ENCODE measurements around the gene TANC2.

The TANC2 gene

DNA sequence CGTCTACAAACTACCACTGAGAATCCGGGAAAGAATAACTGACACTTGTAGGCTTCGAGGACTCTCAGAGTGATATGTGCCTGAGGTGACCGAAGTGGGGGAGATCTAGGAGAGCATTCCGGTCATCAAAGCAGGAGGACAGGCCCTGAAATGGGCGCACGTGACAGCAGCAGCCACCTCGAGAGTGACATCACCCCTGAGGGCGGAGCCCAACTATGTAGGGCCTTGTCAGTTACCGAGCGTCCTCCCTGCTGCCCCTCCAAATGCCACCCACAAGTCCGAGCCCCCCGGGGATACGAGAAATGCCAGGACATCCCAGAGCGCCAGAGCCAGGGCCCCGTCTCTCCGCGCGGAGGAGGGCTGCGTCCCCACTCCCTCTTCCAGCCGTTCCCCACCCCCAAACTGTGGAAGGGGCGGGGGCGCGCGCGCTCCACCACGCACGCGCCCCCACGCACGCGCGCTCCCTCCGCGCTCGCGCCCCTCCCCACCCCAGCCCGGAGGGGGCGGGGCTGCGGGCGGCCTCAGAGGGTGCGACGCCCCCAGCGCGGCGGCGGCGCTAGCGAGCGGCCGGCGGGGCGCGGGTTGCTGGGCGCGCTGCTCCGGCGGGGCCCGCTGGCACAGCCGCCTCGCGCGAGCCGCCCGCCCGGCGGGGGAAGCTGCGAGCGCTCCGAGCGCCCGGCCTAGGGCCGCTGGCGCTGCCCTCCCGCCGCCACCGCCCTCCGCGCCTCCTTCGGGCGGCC is at the start of gene TANC2:
Gene TANC2, plus strand, starts transcription at position 550 of the 740 bp plus-strand sequence. CDS start 43,325 bp downstream, outside the sequence.
- DNase-seq, result peak; percentile 69 to 78

DNA sequence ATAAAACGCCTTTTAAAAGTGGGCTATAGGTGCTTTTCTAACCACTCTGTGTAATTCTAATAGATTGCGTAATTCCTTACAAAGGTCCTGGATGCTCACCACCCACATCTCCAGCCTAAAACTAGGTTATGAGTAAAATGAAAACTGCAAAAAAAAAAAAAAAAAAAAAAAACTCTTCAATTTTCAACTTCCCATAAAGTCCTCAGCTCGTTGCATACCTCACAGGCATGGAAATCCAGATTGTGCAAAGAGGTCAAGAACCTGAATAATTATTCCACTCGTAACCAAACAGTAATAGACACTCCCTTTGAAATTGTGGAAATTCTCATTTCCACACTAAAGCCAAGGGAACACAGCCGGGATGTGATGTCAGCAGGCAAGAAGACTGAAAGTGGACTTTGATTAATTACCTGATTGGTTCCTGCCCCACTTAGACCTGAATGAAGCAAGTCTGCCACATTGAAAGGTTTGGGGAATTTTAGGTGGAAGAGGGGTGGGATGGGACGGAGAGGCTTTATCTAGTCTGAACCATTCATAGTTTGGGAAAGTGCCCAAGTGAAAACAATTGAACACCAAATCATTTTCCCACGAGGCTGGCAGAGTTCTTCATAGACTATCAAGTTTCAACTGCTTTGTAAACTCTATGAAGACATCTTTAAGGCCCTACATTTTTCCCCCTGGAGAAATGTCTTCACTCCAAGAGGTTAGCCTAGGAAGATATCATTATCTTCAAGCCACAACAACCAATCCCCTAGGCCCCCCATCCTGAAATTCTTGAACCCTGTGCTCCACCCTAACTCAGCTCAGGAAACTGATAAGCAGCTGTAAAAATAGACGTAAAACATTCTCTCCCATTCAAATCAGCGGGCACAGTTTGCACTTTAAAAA is 49.1 kb upstream of the TANC2 start:
- no peak for DNase-seq

DNA sequence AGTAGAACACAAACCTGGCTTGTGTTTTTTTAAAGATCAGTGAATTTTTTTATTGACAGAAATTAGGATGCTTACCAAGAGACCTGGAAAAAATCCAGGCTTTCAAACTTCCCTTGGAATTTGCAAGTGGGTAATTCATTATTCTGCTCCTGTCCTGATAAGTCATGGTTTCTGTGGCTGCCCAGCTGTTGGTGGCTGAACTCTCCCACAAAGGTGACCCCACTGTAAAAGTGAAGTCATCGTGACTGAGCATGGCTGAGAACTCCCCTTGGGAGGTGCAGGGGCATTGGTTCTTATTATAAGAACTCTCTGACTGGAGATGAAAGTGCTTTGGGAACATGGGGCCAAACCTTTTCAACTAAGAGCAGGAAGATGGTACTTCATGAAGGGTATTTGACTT is 46.6 kb upstream of the TANC2 start:
- no peak for DNase-seq

DNA sequence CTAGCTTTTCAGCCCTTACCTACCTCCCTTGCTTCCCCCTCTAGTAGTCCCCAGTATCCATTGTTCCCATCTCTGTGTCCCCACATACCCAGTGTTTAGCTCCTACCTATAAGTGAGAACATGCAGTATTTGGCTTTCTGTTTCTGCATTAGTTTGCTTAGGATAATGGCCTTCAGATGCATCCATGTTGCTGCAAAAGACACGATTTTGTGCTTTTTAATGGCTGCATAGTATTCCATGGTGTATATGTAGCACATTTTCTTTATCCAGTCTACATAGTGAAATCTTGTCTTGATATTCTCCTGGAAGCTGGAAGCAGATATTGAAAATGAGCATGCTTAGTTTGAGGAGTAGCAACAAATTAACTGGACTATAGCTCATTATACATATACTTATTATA is 45.7 kb upstream of the TANC2 start:
- DNase-seq, result no peak

DNA sequence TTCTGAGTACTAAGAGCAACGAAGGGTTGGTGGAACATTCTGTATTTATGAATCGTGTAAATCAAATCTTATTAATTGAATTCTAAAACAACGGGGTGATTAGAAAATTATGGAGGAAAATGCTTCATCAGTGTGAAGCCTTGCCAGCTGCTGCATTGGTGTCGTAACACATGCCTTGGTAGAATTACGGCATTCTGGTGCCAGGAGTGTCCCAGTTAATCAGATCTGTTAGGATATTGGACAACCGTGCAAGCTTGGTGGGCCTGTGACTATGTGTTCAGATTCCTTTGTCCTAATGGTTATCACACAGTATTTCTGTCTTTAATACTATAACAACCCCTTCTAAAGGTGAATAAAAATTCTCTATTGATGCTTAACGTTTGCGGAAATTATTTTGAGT is 44.2 kb upstream of the TANC2 start:
- DNase-seq, result no peak

DNA sequence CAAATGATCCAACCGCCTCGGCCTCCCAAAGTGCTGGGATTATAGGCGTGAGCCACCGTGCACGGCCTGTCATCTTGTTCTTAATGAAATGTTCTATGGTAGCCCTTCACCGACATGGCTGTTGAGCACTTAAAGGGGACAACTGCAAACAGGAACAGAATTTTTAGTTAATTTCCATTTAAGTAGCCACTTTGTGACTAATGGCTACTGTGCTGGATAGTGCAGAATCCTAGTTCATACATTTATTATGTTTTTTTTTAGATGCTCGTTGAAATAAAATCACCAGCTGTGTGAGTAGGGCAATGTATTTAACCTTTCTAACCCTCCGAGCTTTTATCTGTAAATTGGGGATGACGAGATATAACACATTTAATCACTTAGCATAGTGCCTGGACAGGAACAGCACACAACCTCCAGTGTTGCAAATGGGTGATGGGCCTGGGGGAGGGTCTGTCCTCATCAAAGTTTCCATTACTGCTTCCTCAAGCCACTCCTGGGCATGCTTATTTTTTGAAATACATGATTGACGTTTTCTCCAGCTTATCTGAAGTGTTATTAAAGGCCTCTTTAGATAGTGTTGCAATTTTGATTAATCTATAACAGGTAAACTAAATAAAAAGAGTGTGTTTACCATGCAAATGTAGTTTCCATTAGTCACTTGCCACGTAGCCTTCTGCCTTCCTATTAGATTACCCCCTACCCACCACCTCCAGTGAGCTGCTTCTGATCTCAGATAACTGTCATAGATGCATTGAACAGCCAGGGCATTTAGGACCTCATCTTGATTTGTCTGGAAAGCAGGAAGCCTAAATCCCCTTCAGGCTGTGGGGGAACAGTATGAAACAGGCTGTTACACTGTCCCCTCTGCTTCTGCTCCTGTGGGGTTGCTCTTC is 42.5 kb upstream of the TANC2 start:
- DNase-seq, result no peak

DNA sequence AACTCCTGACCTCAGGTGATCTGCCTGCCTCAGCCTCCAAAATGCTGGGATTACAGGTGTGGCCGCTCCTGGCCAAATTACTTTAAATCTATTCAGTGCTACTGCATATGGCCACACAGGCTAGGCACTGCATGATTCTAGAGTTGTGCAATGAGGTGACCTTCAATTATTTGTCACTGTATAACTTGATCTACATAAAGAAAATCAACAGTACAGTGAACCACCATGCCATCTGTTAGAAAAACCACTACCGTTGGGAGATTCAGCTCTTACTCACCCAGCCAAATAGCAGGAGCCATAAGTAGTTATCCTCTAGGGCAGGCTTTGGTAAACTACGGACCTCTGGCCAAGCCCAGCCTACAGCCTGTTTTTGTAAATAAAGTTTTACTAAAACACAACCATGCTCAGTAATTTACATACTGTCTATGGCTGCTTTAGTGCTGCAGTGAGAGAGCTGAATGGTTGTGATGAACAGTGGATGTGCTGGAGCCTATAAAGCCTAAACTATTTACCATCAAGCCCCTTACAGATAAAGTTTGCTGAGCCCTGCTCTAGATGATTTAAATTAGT is 40.7 kb upstream of the TANC2 start:
- no peak for DNase-seq

DNA sequence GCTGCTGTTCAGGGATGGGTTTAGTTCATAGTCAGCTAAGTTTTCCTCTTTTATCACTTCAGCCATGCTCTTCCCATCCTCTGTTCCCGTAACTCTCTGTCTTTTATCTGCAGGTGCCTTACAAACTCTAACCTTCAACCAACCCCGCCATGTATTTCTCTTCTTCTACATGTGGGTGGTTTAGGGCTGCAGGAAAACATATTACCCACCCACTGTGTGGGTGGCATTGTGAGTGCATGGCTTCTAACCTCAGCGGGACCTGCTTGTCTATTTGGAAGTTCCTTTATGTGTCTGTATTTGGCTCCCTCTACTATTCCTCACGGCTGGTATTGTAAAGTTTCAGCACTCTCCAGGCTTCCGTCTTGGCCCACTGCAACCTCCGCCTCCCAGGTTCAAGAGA is 39.0 kb upstream of the TANC2 start:
- DNase-seq, result no peak

DNA sequence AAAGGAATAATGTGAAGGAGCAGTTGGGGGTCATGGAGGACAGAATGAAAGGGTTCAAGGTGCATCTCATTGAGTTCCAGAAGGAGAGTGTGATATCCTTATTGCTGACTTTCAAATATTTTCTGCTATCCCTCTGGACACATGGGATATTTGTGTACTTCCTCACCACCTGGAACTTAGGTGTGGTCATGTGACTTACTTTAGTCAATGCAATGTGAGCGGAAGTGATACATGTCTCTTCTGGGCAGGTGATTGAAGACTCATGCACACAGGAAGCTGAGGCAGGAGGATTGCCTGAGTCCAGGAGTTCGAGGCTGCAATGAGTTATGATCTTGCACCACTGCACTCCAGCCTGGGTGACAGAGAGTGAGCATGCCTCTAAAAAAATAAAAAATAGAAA is 36.7 kb upstream of the TANC2 start:
- no peak for DNase-seq

DNA sequence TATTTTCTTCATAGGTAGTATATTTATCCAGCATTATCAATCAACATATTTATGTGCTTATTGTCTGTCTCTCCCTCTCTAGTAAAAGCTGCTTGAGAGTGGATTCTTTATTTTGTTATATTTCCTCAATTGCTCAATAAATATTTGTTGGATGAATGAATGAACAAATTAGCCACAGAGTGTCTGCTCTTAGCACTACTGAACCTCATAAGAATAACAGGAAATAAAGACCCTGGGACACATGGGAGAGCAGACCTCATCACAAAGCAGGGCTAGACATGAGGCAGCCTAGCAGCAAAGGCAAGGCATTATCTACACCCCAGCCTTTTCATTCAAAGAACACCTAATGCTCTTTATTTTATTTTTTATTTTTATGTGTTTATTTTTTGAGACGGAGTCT is 34.9 kb upstream of the TANC2 start:
- no peak for DNase-seq

DNA sequence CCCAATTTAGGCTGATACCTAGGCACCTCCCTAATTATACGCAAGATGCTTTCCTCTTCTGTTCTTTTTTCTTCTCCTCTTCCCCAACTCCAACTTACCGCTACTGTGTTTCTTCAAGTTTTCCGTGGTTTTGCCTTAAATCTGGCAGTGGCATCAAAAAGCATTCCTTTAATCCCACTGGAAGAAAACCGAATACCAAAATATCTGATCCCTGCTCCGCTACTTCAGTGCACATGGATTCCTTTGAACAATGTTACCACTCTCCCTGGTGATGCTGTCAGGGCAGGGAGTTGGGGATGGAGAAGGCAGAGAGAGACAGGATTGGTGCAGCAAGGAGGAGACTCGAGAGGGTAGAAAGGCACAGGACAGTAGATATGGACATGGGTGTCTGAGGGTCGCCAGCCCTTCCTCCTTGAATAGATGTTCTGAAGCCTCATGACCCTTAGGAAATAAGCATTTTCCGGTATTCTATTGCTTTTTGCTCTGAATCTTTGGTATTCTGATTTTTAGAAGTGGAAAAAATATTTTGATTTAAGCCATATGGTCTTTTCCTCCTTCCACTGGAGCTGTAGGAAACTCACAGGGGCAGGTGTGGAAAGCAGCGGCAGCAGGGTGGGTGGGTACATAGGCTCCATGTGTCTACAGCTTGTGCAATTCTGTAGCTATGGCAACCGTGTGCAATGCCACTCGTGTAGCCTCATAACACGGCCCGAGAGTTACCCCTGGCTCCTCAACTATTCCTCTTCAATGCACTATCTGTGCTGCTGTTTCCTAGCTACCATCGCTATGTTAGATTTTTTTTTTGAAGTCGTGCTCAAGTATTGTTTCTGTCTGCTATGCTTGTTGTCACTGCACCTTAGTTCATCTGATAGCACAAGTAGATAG is 32.3 kb upstream of the TANC2 start:
- no peak for DNase-seq

DNA sequence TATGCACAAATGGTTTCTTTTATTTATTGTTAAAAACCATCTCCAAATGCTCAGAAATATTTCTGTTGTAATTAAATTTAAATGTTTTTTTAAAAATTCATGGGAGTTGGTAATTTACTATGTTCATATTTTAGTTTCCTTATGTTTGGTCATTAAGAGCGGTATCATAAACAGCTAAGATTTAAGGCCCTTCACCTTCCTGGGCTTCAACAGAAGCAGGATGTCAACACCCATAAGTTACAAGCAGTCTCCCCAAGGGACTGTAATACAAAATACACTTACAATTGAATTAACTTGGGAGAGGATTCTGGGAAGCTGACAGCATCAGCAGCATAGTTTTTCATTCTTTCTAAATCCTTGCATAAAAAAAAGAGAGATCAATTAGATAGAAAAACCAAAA is 30.9 kb upstream of the TANC2 start:
- DNase-seq, result no peak

DNA sequence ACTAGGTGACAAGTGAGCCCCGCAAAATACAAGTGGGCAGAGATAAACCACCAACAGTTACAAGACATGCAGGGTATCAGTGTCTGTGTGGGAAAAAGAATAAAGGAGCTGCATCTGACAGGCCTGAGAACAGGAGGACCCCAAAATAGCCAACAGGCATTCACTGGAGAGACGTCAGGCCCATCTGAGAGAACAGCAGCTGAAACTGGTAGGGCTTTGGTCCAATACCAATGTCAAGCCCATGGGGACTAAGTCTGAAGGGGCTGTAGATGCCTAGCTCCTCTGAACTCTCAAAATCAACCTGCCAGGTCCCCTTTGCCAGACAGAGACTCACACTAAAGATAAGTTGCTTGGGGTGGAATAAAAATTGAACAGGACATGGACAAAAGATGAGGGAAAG is 30.5 kb upstream of the TANC2 start:
- DNase-seq, result no peak

DNA sequence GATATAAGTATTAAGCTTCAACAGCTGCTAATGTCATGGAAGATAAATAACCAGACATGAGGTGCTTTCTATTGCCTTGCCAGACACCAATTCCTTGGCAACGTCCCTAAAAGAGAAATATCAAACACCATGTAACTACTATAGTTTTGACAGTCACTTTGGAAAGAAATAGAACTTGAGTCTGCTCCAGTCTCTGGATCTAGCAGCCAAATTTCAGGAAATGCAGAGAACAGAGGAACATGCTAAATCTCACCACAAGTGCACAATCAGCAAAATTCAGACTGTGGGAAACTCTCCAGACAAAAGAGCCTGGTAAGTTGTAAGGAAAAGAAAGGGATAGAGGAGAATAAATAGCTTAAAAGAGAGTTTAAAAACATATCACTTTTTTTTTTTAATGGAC is 28.4 kb upstream of the TANC2 start:
- no peak for DNase-seq

DNA sequence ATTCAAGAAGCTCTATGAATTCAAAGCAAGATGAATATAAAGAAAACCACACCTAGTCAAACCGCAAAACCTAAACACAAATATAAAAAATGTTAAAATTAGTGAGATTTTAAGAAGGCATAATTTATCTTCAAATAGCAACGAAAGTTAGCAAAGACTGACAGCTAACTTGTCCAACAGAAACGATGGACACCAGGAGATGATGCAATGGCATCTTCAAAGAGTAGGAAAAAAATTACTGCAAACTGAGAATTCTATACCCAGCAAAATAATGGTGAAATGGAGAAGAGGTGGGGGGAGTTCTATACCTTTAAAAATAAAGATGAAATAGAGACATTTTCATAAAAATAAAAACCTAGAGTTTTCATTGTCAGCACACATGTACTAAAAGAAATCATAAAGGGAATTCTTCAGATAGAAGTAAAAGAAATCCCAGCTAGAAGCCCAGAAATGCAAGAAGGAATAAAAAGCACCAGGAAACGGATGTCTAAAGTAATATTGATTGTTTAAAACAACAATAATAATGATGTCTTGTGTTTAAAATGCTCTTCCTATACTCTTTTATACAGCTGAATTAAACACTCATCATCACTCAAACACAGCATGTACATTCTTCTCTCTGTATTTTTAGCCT is 24.6 kb upstream of the TANC2 start:
- no peak for DNase-seq

DNA sequence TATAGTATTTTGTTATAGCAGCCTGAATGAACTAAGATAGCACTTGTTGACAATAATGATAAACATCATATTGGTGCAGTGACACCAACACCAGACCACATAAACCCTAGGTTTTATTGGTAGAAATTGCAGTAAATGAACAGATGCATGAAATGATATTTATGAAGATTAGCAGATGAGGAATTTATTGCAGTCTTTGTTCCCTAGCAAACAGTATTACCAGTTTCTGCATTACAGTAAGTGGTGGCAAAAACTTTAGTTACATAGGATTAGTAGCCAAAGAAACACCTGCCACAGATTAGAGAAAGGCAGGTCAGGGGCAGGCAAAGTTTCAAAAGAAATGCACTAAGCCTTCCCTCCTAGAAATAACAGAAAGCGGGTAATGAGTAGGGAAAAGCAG is 17.7 kb upstream of the TANC2 start:
- no peak for DNase-seq

DNA sequence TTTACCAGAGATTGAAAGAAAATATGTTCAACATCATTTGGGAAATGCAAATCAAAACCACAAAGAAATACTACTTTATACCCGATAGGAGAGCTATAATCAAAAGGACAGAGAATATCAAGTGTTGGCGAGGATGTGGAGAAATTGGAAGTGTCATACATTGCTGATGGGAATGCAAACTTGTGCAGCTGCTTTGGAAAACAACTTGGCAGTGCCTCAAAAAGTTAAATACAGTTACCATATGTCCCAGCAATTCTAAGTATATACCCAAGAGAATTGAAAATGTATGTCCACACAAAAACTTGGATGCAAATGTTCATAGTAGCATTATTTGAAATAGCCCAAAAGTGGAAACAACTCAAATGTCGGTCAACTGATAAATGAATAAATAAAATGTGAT is 17.0 kb upstream of the TANC2 start:
- no peak for DNase-seq

DNA sequence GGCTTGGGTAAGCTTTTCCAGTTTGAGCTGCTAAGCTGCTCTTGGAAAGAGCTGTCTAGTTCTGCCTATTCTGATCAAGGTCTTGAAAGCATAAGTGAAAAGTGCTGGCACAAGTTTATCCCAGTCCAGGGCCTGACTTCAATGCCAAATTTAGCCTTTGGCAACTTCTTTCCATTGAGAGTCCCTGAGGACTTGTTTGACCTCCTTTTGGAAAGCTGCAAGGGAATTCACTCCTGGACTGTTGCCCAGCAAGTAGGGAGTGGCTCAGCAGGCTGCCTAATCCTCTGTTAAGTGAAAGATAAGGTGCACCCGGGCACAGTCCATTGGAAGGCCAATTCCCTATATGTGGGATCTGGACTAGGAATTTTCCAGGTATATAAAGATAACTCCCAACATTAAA is 16.0 kb upstream of the TANC2 start:
- no peak for DNase-seq

DNA sequence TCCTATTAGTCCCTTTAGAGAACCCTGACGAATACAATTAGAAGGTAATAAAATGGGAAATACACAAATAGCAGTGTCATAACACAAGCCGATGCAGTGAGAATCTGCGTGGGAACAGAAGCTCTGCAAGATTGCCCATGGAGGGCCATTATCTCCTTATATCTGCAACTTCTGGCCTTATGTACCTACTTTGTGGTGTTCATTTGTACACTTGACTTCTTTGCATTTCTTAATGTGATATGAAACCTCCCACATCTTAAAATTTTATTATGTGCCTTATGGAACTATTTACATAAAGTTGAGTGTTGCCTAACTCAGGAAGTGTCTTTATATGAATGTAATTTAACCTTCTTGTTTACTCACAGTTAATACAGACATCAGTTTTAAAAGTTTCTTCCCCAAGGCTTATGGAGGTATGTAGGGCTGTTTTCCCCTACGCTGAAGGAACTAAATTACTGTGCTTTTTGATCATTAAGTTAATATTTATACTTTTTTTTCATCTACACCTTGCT is 10.1 kb upstream of the TANC2 start:
- no peak for DNase-seq

DNA sequence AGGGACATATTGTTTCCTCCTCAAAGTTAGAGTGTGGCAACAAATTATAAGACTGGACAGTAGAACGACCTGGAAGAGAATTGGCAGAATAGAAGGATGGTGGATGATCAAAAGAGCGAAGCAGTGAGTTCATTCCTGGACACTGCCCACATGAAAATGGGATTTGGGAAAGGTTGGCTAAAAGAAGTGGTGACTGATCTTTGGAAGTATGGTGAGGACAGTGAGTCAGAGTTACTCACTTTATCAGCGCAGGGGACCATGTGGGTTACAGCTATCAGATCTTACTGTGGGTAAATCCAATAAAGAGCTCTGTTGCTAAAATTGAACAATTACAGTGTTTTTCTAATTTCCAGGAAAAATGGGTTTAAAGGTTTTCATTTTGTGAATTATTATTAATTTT is 2.7 kb upstream of the TANC2 start:
- DNase-seq, result no peak

DNA sequence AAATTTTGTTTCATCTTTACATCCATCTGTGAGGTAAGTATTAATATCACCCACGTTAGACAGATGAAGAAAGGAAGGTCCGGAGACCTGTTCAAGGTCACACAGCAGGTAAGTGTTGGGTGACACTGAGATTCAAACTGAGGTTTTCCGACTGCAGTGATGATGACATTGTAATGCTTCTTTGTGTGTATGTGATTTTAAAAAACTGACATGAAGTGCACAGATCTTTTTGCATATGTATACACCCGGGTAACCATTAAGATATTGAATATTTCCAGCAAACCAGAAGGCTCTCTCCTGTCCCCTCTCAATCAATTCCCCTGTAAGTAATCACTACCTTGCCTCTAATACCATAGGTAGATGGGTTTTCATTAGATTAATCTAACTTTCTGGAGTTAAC is 1.5 kb upstream of the TANC2 start:
- DNase-seq, result no peak
